ENCODE measurements around the gene MDP1. TPM values are rescaled to one million over a fixed set of nuclear protein-coding genes. Genes with fewer than 3 reads are reported as not detected.
"Not testable (repeated sequence)": the region's sequence is repeated elsewhere in the genome, so short reads cannot be mapped to it uniquely, and the experiment has no call there.

Gene MDP1
- total RNA-seq, 2 experiments from 2014 or later, result 4.5 to 11.7 TPM

GRCh38 chr14:24211311-24211710 lies 4.6 kb downstream of the MDP1 start:
- Mint-ChIP-seq H3K27me3 (no peaks in the 10 kb centered on the region), H3K4me3 (peak overlapping the region; percentile 94), H3K36me3 (ENCODE audit: low read depth) (peaks cover 60% of the 10 kb centered on the region), H3K9me3 (ENCODE audit: low read depth) (no peaks in the 10 kb centered on the region), H3K27ac (peak overlapping the region; percentile 83), H3K4me1 (peaks cover 55% of the 10 kb centered on the region)
- DNase-seq (no peak), ATAC-seq (no peak)
- ChIA-PET CTCF (interaction anchor here (1.0 to 1.3 kb wide), 2 partner anchors 16 to 27 kb away, joined by 3 to 4 read pairs; partner anchors contain the start of gene TM9SF1), POLR2A (interaction anchor here (0.8 kb wide), 1 partner anchor 49 kb away, joined by 3 read pairs; no protein-coding TSS in a partner anchor)
- intact Hi-C loops (cut with DNase I, micrococcal nuclease), result no loop called here

GRCh38 chr14:24207625-24208024 lies 8.2 kb downstream of the MDP1 start:
- no peak overlapping the region for H3K4me3 Mint-ChIP-seq

DNA sequence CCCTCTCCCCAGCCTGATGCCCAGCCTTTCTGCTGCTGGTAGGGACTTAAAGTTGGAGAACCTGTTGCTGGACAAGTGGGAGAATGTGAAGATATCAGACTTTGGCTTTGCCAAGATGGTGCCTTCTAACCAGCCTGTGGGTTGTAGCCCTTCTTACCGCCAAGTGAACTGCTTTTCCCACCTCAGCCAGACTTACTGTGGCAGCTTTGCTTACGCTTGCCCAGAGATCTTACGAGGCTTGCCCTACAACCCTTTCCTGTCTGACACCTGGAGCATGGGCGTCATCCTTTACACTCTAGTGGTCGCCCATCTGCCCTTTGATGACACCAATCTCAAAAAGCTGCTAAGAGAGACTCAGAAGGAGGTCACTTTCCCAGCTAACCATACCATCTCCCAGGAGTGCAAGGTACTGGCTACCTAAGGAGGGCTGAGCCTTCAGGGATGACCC lies 8.7 kb downstream of the MDP1 start:
- H3K4me1 Mint-ChIP-seq, result peaks cover 30% of the 10 kb centered on the region
- ChIA-PET POLR2A (no interaction called here), CTCF (interaction anchor here (0.5 to 0.8 kb wide), 5 partner anchors 9 to 102 kb away, joined by 3 read pairs; partner anchors contain the start of genes DHRS1, MDP1 and NOP9)
- H3K36me3 Mint-ChIP-seq (ENCODE audit: low read depth), result peaks cover 80% of the 10 kb centered on the region
- H3K9me3 Mint-ChIP-seq (ENCODE audit: low read depth), result peaks cover 7% of the 10 kb centered on the region
- ATAC-seq (no peak), DNase-seq (no peak)
- H3K4me3 Mint-ChIP-seq, result no peak overlapping the region
- intact Hi-C loops (cut with DNase I, micrococcal nuclease), result no loop called here
- H3K27me3 Mint-ChIP-seq, result no peaks in the 10 kb centered on the region
- H3K27ac Mint-ChIP-seq, result peak overlapping the region; percentile 13

More at GRCh38 chr14:24207625-24208024, 8.2 kb downstream of the MDP1 start:
- ATAC-seq, result no peak
- H3K9me3 Mint-ChIP-seq (ENCODE audit: low read depth), result peaks cover 6% of the 10 kb centered on the region
- no peak overlapping the region for H3K27ac Mint-ChIP-seq
- peaks cover 33% of the 10 kb centered on the region for H3K4me1 Mint-ChIP-seq
- no peaks in the 10 kb centered on the region for H3K27me3 Mint-ChIP-seq
- POLR2A ChIA-PET, result no interaction called here
- intact Hi-C loops (cut with DNase I, micrococcal nuclease), result no loop called here
- CTCF ChIA-PET, result interaction anchor here (0.5 to 1.4 kb wide), 5 partner anchors 8 to 101 kb away, joined by 3 read pairs; partner anchors contain the start of genes DHRS1, MDP1 and NOP9
- H3K36me3 Mint-ChIP-seq (ENCODE audit: low read depth), result peaks cover 78% of the 10 kb centered on the region
- DNase-seq, result no peak

- DNase-seq (no peak), ATAC-seq (no peak)
- H3K4me1 Mint-ChIP-seq, result peaks cover 25% of the 10 kb centered on the region
- intact Hi-C loops (cut with DNase I, micrococcal nuclease), result no loop called here
- POLR2A ChIA-PET, result no interaction called here
- H3K36me3 Mint-ChIP-seq (ENCODE audit: low read depth), result peaks cover 82% of the 10 kb centered on the region
- no peaks in the 10 kb centered on the region for H3K27me3 Mint-ChIP-seq
- H3K4me3 Mint-ChIP-seq, result no peak overlapping the region
- CTCF ChIA-PET, result interaction anchor here (0.6 to 1.3 kb wide), 5 partner anchors 9 to 93 kb away, joined by 3 read pairs; partner anchors contain the start of genes DHRS1, IPO4, MDP1 and NOP9
- H3K27ac Mint-ChIP-seq, result peak overlapping the region; percentile 16
- H3K9me3 Mint-ChIP-seq (ENCODE audit: low read depth), result peaks cover 11% of the 10 kb centered on the region
Measured at GRCh38 chr14:24206260-24207103, 9.4 kb downstream of the MDP1 start.

DNA sequence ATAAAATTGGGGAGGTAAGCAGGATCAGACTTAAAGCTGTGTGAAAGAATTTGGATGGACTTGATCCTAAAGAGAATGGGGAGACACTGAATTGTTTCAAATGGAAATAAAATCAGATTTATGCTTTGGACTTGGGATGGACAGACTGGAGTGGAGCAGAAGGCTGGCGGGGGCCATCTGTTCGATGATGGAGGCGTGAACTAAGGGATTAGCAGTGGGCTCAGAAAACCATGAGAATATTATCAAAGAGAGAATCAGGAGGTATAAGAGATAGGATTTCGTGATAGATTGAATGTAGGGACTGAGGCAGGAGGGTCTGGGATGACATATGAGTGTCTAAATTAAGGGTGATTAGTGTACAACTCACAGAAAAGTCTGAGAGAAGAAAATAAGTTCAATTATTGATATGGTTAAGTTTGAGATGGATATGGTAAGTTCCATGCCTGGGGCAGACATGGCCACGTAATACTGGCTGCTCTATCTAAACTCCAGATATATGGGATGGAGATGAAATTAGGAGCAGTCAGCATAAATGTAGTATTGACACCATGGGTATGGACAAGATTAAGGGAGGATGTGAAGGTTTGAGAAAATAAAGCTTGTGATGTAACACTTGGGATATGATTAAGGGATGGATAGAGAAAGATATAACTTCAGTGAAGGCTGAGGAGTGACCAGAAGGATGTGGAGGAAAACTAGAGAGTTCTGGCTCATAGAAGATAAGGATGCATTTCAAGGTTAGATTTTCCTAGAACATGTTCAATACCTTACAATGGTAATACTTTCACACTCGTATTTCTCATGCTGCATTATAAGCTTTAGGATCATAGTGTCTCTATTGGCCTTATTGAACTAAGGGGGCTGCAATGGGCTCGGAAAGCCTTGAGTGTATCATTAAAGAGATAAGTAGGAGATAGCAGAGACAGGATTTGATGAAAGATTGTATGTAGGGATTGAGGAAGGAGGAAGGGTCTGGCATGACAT lies 11.4 kb downstream of the MDP1 start:
- no peak for ATAC-seq
- Mint-ChIP-seq H3K27me3 (no peaks in the 10 kb centered on the region), H3K4me3 (no peak overlapping the region), H3K36me3 (ENCODE audit: low read depth) (peaks cover 83% of the 10 kb centered on the region), H3K4me1 (peaks cover 17% of the 10 kb centered on the region), H3K27ac (no peak overlapping the region), H3K9me3 (ENCODE audit: low read depth) (peaks cover 14% of the 10 kb centered on the region)
- POLR2A ChIA-PET, result no interaction called here
- no peak for DNase-seq
- CTCF ChIA-PET, result interaction anchor here (0.6 to 1.3 kb wide), 4 partner anchors 15 to 67 kb away, joined by 3 read pairs; partner anchors contain the start of genes IPO4 and RABGGTA
- intact Hi-C loops (cut with DNase I, micrococcal nuclease), result no loop called here

- POLR2A ChIA-PET; intact Hi-C loops (cut with DNase I, micrococcal nuclease): not testable (repeated sequence)
Measured at GRCh38 chr14:24203249-24203886, 12.5 kb downstream of the MDP1 start.

GRCh38 chr14:24202538-24202937 lies 13.3 kb downstream of the MDP1 start:
- POLR2A ChIA-PET, result not testable (repeated sequence)

More at GRCh38 chr14:24203249-24203886, 12.5 kb downstream of the MDP1 start:
- peaks cover 26% of the 10 kb centered on the region for H3K4me1 Mint-ChIP-seq
- not testable (repeated sequence) for H3K27me3 Mint-ChIP-seq, H3K27ac Mint-ChIP-seq, H3K4me3 Mint-ChIP-seq, DNase-seq, ATAC-seq
- peaks cover 87% of the 10 kb centered on the region for H3K36me3 Mint-ChIP-seq (ENCODE audit: low read depth)
- H3K9me3 Mint-ChIP-seq (ENCODE audit: low read depth), result peaks cover 15% of the 10 kb centered on the region
- CTCF ChIA-PET, result interaction anchor here (0.6 to 0.7 kb wide), 2 partner anchors 32 to 117 kb away, joined by 3 read pairs; no protein-coding TSS in a partner anchor

GRCh38 chr14:24198814-24199524 lies 16.9 kb downstream of the MDP1 start:
- intact Hi-C loops (cut with DNase I, micrococcal nuclease), result no loop called here
- DNase-seq, result no peak
- ATAC-seq, result no peak
- Mint-ChIP-seq H3K27me3 (no peaks in the 10 kb centered on the region), H3K36me3 (ENCODE audit: low read depth) (peaks cover 62% of the 10 kb centered on the region), H3K27ac (peak overlapping the region; percentile 58), H3K4me3 (no peak overlapping the region), H3K9me3 (ENCODE audit: low read depth) (peaks cover 15% of the 10 kb centered on the region), H3K4me1 (peaks cover 40% of the 10 kb centered on the region)
- POLR2A ChIA-PET, result no interaction called here
- CTCF ChIA-PET, result no interaction called here

More at GRCh38 chr14:24202538-24202937, 13.3 kb downstream of the MDP1 start:
- H3K27ac Mint-ChIP-seq; H3K27me3 Mint-ChIP-seq; intact Hi-C loops (cut with DNase I, micrococcal nuclease); H3K4me3 Mint-ChIP-seq; CTCF ChIA-PET; DNase-seq; ATAC-seq: not testable (repeated sequence)
- peaks cover 80% of the 10 kb centered on the region for H3K36me3 Mint-ChIP-seq (ENCODE audit: low read depth)
- peaks cover 15% of the 10 kb centered on the region for H3K9me3 Mint-ChIP-seq (ENCODE audit: low read depth)
- H3K4me1 Mint-ChIP-seq, result peaks cover 29% of the 10 kb centered on the region

DNA sequence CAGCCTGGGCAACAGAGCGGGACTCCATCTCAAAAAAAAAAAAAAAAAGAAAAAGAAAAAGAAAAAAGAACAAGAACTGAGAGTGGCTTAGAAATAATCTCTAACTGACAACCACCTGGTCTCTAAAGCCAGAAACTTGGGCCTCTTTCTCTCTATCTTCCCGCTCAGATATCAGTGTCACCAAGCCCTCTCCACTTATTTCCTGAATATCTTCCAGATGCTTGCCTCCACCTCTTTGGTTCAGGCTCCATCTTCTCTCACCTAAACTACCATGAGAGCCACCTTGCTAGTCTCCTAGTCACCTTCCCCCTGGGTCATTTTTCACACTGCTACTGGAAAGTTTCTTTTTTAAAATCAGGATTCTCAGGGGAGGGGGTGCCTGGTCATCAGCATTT lies 18.8 kb downstream of the MDP1 start:
- CTCF ChIA-PET, result interaction anchor here (0.6 to 2.8 kb wide), 3 partner anchors 9 to 111 kb away, joined by 3 to 13 read pairs (median 3); partner anchors contain the start of gene CIDEB
- peaks cover 54% of the 10 kb centered on the region for H3K36me3 Mint-ChIP-seq (ENCODE audit: low read depth)
- intact Hi-C loops (cut with DNase I, micrococcal nuclease), result no loop called here
- H3K9me3 Mint-ChIP-seq (ENCODE audit: low read depth), result peaks cover 7% of the 10 kb centered on the region
- no peak for DNase-seq
- H3K27me3 Mint-ChIP-seq, result no peaks in the 10 kb centered on the region
- peak overlapping the region; percentile 90 for H3K4me3 Mint-ChIP-seq
- H3K4me1 Mint-ChIP-seq, result peaks cover 50% of the 10 kb centered on the region
- no peak for ATAC-seq
- peak overlapping the region; percentile 84 for H3K27ac Mint-ChIP-seq
- POLR2A ChIA-PET, result interaction anchor here (0.7 kb wide), 2 partner anchors 8 to 45 kb away, joined by 3 to 5 read pairs; partner anchors contain the start of genes IPO4 and TINF2

Measured in activated CD4-positive, alpha-beta T cell treated with anti-CD3 and anti-CD28 coated beads for 36 hours (primary cell).